Suppressor macrophage treated with lipopolysaccharide for 1 hour (primary cell): ENCODE data around the gene PRH2.

ENCODE experiments used
- DNase-seq, 3 donors: peaks; one replicate each; pipeline ENCODE4 v3.0.0-alpha.2; 2020 to 2022

Gene PRH2

GRCh38 chr12:10928746-10929286 is at the start of gene PRH2:
Gene PRH2 (plus strand): TSS chr12:10929236. CDS start chr12:10929274, 38 bp downstream.
- no peak for DNase-seq

- DNase-seq: no peak
Measured at GRCh38 chr12:10884086-10884725, 44.8 kb upstream of the PRH2 start, which contains the start of gene PRH1. Gene PRH1 (minus strand): TSS chr12:10884255. CDS start chr12:10884217, 38 bp downstream.

- DNase-seq: no peak
Measured at GRCh38 chr12:10889226-10889625, 39.8 kb upstream of the PRH2 start.

GRCh38 chr12:10891937-10892336 is 37.1 kb upstream of the PRH2 start:
- DNase-seq: no peak

- no peak for DNase-seq
Measured at GRCh38 chr12:10896854-10897253, 32.2 kb upstream of the PRH2 start.

- DNase-seq: no peak
Measured at GRCh38 chr12:10900530-10900929, 28.5 kb upstream of the PRH2 start.

GRCh38 chr12:10900972-10901371 is 28.1 kb upstream of the PRH2 start:
- DNase-seq: no peak

GRCh38 chr12:10901427-10901826 is 27.6 kb upstream of the PRH2 start:
- DNase-seq: no peak

GRCh38 chr12:10904686-10905085 is 24.4 kb upstream of the PRH2 start:
- no peak for DNase-seq

- DNase-seq: no peak
Measured at GRCh38 chr12:10909462-10909861, 19.6 kb upstream of the PRH2 start, which contains the start of gene TAS2R13. Gene TAS2R13 (minus strand): TSS chr12:10909562. CDS start chr12:10909298, 264 bp downstream.

GRCh38 chr12:10910380-10910779 is 18.7 kb upstream of the PRH2 start:
- DNase-seq: no peak

- DNase-seq: no peak
Measured at GRCh38 chr12:10919809-10920208, 9.2 kb upstream of the PRH2 start.

GRCh38 chr12:10926269-10926668 is 2.8 kb upstream of the PRH2 start:
- no peak for DNase-seq

- DNase-seq: peak in 2 of 3 donors; percentile 1 to 20
Measured at GRCh38 chr12:10936506-10936905, 7.5 kb downstream of the PRH2 start.

- no peak for DNase-seq
Measured at GRCh38 chr12:10939163-10939562, 10.1 kb downstream of the PRH2 start, which contains the start of gene TAS2R14. Gene TAS2R14 (minus strand): TSS chr12:10939263. CDS start chr12:10939207, 56 bp downstream.

GRCh38 chr12:10940389-10940788 is 11.4 kb downstream of the PRH2 start:
- DNase-seq: no peak

- DNase-seq: no peak
Measured at GRCh38 chr12:10941369-10941768, 12.3 kb downstream of the PRH2 start.

GRCh38 chr12:10941916-10942607 is 13.0 kb downstream of the PRH2 start:
- DNase-seq: no peak

GRCh38 chr12:10943167-10943566 is 14.1 kb downstream of the PRH2 start:
- DNase-seq: no peak

- DNase-seq: no peak
Measured at GRCh38 chr12:10952645-10953044, 23.6 kb downstream of the PRH2 start.

GRCh38 chr12:10956085-10956484 is 27.0 kb downstream of the PRH2 start:
- DNase-seq: no peak

GRCh38 chr12:10957741-10958140 is 28.7 kb downstream of the PRH2 start:
- no peak for DNase-seq

GRCh38 chr12:10959804-10960203 is 30.8 kb downstream of the PRH2 start:
- no peak for DNase-seq

GRCh38 chr12:10960211-10960610 is 31.2 kb downstream of the PRH2 start:
- no peak for DNase-seq
